HG03103 (cell line): ENCODE results near the gene ARHGAP5.
"Not testable (repeated sequence)": the region's sequence is repeated elsewhere in the genome, so short reads cannot be mapped to it uniquely, and the experiment has no call there.

ENCODE experiments used
- ATAC-seq: cut with Tn5 transposase; IDR thresholded peaks from one replicate; pipeline ENCODE4 v1.9.1; 2021; ENCODE audit warnings: low read depth; ENCODE audit not compliant: unreplicated experiment

ARHGAP5 gene

GRCh38 chr14:32104308-32104707, 27.2 kb downstream of the ARHGAP5 start:
- ATAC-seq, result no peak

DNA sequence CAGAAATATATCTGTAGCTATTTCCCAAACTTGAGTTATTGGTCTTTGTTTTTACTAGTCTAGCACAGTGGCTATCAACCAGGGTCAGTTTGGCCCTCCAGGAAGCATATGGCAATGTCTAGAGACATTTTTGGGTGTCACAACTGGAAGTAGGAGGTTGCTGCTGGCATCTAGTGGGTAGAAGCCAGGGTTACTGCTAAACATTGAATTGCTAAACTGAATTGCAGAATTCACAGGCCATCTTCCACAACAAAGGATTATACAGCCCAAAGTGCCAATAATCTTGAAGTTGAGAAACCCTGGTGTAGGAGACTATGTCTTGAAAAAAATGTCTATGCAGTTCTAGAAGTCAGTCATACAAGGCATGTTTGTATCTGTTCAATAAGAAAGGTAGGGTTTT, 27.7 kb downstream of the ARHGAP5 start:
- no peak for ATAC-seq

- ATAC-seq, result no peak
These were observed 32.8 kb downstream of the ARHGAP5 start for GRCh38 chr14:32109676-32110547.

- ATAC-seq, result no peak
These were observed 33.4 kb downstream of the ARHGAP5 start for GRCh38 chr14:32110548-32110896.

GRCh38 chr14:32121536-32121935, 44.4 kb downstream of the ARHGAP5 start:
- ATAC-seq, result no peak

- ATAC-seq, result no peak
These were observed 44.8 kb downstream of the ARHGAP5 start for GRCh38 chr14:32121948-32122347.

DNA sequence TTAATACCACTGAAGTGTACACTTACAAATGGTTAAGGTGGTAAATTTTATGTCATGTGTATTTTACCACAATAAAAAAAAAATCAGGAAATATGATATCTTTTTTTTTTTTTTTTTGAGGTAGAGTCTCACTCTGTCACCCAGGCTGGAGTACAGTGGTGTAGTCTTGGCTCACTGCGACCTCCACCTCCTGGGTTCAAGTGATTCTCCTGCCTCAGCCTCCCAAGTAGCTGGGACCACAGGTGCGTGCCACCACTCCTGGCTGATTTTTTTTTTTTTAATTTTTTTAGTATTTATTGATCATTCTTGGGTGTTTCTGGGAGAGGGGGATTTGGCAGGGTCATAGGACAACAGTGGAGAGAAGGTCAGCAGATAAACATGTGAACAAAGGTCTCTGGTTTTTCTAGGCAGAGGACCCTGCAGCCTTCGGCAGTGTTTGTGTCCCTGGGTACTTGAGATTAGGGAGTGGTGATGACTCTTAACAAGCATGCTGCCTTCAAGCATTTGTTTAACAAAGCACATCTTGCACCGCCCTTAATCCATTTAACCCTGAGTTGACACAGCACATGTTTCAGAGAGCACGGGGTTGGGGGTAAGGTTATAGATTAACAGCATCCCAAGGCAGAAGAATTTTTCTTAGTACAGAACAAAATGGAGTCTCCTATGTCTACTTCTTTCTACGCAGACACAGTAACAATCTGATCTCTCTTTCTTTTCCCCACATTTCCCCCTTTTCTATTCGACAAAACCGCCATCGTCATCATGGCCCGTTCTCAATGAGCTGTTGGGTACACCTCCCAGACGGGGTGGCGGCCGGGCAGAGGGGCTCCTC, 50.0 kb downstream of the ARHGAP5 start:
- not testable (repeated sequence) for ATAC-seq

DNA sequence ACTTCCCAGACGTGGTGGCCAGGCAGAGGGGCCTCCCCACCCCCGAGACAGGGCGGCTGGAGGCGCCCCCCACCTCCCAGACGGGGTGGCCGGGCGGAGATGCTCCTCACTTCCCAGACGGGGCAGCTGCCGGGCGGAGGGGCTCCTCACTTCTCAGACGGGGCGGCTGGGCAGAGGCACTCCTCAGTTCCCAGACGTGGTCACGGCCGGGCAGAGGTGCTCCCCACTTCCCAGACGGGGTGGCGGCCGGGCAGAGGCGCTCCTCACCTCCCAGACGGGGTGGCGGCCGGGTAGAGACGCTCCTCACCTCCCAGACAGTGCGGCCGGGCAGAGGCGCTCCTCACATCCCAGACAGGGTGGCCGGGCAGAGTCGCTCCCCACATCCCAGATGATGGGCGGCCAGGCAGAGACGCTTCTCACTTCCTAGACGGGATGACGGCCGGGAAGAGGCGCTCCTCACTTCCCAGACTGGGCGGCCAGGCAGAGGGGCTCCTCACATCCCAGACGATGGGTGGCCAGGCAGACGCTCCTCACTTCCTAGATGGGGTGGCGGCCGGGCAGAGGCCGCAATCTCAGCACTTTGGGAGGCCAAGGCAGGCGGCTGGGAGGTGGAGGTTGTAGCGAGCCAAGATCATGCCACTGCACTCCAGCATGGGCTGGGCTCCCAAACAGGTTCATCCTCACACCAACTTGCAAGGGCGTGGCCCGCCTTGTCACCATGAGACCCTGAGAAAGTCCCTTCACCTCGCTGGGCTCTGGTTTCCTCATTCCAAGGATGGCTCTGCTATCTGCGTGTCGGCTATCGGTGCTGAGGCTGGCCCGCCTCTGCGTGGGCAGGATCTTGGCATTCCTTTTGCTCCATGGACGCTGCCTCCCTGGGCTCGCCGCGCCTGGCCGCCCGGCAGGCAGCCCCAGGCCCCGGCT, 50.9 kb downstream of the ARHGAP5 start:
- ATAC-seq, result not testable (repeated sequence)

DNA sequence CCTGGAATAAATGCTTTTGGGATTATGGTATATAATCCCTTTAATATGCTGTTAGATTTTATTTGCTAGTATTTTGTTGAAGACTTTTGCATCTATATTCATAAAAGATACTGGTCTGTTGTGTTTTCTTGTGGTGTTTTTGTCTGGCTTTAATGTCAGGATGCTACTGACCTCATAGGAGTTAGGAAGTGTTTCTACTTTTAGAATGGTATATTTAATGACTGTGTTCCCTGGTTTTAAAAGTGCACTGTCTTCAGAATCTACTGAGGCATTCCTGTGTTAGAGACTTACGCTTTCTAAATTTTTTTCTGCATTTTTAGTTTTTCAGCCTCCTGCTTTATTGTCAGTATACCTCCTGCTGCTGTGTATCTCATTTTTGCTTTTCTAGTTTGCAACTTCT, 51.6 kb downstream of the ARHGAP5 start:
- ATAC-seq, result no peak

DNA sequence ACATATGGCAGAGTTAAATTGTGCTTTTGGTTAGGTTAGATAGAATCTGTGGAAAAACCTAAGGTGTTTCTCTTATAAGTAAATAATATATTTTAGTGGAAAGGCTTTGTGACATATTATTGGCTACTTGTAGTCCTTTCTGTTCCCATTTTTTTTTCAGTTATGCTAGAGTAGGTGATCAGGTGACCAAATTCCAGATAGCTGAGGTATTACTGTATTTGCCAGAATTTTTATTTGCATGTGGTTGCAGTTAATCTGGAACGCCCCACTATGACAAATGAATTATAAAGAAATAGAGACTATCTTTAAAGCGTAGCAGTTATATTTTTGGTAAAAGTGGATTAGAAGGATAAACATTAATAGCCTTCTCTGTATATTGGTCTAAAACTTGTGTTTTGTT, 52.0 kb downstream of the ARHGAP5 start:
- no peak for ATAC-seq

DNA sequence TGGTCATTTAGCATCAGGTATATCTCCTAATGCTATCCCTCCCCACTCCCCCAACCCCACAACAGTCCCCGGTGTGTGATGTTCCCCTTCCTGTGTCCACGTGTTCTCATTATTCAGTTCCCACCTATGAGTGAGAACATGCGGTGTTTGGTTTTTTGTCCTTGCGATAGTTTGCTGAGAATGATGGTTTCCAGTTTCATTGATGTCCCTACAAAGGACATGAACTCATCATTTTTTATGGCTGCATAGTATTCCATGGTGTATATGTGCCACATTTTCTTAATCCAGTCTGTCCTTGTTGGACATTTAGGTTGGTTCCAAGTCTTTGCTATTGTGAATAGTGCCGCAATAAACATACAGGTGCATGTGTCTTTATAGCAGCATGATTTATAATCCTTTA, 54.6 kb downstream of the ARHGAP5 start:
- not testable (repeated sequence) for ATAC-seq

DNA sequence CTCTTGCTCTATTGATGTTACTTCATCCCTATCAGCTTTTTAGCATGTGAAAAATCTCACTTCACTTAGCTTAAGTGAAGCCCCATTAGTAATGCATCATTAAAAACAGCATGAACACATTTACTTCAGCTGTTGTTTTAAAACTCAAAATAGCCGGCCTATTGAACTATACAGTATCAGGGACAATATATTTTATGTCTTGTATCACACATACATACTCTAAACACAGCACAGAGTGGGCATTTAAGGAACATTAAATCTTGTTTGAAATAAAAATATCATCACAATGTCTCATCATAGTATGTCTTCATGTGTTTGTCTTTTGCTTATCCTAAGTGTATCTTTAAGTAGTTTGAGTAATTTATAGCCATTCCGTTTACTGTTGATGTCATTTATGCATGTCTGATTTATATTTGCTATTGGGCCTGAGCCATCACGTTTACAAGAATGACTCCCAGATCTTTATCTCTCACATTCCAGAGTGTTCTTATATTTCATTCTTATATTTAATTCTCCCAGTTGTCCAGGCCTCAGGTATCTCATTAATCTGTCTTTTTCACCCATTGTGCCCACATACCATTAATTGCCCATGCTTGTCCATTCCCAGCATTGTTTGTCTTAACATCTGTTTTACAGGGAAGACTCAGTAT, 57.5 kb downstream of the ARHGAP5 start:
- ATAC-seq, result no peak

DNA sequence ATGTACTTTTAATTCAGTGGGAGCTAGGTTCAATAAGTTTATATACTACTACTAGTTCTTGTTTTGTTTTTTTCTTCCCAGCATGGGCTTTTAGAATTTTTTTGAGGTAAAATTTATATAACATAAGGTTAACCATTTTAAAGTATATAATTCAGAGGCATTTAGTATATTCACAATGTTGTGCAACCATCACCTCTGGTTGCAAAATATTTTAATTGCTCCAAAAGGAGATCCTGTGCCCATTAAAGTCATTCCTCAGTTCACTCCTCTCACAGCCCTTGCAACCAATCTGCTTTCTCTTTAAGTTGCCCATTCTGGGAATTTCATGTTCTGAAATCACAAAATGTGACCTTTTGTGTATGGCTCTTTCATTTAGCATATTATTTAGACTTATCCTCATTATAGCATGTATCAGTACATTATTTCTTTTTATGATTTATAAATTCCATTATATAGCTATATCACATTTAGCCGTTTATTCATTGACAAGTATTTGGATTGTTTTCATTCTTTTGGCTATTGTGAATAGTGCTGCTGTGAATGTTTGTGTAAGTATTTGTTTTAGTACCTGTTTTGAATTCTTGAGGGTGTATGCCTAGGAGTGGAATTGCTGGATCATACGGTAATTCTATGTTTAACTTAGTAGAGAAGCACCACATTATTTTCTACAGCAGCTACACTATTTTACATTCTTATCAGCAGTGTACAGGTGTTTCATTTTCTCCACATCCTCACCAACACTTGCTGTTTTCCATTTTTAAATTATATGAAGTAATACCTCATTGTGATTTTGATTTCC, 59.1 kb downstream of the ARHGAP5 start:
- no peak for ATAC-seq

GRCh38 chr14:32137313-32137712, 60.2 kb downstream of the ARHGAP5 start:
- no peak for ATAC-seq

- ATAC-seq, result no peak
These were observed 60.8 kb downstream of the ARHGAP5 start for GRCh38 chr14:32137892-32138291.

- ATAC-seq, result no peak
These were observed 65.2 kb downstream of the ARHGAP5 start for GRCh38 chr14:32142341-32142740.

DNA sequence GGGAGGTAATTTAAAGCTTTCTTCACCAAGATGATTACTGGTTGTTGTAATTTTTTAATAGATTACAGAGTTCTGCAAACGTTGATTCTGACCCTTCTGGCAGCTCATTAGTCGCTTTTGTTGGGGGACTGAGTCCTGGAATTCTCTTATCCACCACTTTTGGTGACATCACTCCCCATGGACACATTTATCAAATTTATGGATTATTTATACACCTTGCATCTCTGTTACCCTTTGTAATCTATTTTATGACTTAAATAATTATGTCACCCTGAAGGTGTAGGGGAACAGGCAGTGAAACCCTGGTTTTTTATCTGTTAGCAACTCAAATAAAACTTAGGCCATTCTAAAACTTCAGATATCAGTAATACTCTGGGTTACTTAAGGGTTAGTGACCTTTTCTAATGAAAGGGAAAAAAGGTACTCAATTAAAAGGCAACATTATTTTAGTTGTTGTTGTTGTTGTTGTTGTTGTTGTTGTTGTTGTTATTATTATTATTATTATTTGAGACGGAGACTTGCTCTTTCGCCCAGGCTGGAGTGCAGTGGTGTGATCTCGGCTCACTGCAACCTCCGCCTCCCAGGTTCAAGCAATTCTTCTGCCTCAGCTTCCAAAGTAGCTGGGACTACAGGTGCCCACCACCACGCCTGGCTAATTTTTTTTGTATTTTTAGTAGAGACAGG, 65.8 kb downstream of the ARHGAP5 start:
- ATAC-seq, result no peak

DNA sequence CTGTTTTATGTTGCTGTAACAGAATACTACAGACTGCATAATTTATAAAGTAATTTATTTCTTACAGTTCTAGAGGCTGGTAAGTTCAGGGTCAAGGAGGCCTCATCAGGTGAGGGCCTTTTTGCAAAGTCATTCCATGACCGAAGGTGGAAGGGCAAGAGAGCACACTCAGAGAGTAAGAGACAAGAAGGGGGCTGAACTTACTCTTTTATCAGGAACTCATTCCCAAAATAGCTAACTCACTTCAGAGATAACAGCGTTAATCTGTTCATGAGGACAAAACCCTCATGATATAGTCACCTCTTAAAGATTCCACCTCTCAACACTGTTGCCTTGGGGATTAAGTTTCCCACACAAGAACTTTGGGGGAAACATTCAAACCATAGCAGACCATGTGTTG, 73.3 kb downstream of the ARHGAP5 start:
- no peak for ATAC-seq

- ATAC-seq, result no peak
These were observed 88.9 kb downstream of the ARHGAP5 start for GRCh38 chr14:32166029-32166428.
